ENCODE data around the gene ATF6.

ATF6 gene

GRCh38 chr1:161940866-161941591 lies 174.9 kb downstream of the ATF6 start:
- DNase-seq (ENCODE audit: low read depth): no peak

DNA sequence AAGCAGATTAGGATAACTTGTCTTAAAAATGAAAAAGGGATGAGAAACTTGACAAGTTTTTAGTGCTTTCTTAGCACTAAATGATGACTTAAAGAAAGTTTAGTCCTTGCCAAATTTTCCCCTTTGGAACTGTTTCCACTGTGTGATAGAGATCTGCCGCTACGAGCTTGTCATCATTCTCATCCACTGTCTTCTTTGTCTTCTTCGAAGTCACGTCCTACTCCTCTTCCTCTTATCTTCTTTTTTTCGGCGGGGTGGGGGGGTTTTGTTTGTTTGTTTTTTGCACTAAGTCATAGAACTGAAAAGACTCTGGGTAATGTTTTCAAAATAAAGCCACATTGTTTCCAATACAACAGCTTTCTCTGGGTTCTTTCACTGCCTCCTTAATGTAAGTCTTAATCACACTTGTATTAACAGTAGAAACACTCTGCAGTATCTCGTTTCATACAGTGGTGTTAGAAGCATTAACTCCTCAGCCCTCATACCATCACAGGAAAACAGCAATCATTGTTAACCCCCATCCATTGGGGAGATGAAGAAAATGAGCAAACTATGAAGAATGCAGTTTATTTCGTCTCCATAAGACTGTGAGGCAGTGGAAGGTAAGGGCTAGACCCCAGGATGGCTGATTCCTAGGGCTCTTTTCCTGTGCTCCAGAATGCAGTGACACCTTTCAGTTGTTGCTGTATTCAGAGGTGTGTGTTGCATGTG lies 175.8 kb downstream of the ATF6 start:
- no peak for DNase-seq (ENCODE audit: low read depth)

DNA sequence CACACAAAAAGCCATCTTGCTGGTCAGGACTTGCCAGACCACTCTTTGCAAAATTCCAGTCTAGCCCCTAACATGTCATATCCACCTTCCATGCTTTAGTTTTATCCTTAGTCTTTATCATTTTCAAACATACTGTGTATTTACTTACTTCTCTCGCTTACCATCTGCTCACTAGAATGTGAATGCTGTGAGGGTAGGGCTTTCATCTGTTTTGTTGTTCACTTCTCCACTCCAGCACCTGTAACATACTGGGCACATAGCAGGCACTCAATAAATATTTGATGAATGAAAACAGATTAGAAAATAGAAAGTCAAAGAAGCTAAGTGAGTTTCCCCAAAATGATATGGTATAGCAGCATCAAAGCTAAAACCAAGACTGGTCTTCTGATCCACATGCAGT lies 177.6 kb downstream of the ATF6 start:
- no peak for DNase-seq (ENCODE audit: low read depth)

DNA sequence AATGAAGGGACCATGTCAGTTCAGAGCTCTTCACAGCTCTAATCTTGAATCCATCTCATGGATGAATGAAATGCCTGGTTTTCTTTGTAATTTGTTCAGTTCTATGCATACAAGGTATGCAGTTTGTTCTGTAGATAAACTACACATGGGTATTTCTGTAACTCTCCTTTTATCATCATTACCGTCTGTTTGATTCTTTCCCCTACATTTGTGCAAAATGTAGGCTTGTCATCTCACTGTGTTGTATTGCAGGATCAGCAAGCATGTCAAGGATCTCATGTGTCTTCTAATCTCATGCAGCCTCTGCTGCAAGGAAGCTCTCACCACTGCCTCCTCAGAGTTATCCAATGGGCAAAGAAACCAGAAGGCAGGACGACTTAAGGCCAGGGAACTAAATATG lies 178.3 kb downstream of the ATF6 start:
- no peak for DNase-seq (ENCODE audit: low read depth)

DNA sequence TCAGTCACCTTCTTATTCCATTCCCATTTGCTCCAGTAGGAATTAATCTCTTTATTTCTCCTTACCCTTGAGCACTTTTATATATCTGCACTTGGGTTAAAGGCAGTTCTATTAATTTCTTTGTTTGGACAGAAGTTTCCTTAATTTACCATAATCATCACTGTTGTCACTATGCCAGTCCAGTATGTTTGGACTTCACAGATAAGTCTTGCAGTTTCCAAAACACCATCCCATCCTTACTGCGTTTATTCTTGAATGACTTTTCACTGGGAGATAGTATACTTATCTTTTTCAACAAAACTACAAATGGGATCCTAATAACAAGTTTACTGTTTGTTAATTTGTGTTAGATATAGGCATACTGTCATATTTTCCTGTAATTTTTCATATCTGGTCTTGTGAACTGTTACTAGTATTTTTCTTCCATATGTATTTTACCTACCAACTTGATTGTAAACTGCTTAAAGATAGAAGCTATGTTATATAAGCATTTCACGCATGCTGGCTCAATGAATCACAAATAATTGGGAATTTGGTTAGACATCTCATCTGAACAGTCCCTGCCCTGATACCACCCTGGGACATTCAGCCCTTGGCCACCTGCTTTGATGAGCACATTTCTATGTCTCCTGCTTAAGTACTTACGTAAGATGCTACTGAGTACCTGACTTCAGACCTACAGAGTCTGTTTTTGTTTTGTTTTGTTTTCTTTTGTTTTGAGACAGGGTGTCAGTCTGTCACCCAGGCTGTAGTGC lies 179.4 kb downstream of the ATF6 start:
- no peak for DNase-seq (ENCODE audit: low read depth)

DNA sequence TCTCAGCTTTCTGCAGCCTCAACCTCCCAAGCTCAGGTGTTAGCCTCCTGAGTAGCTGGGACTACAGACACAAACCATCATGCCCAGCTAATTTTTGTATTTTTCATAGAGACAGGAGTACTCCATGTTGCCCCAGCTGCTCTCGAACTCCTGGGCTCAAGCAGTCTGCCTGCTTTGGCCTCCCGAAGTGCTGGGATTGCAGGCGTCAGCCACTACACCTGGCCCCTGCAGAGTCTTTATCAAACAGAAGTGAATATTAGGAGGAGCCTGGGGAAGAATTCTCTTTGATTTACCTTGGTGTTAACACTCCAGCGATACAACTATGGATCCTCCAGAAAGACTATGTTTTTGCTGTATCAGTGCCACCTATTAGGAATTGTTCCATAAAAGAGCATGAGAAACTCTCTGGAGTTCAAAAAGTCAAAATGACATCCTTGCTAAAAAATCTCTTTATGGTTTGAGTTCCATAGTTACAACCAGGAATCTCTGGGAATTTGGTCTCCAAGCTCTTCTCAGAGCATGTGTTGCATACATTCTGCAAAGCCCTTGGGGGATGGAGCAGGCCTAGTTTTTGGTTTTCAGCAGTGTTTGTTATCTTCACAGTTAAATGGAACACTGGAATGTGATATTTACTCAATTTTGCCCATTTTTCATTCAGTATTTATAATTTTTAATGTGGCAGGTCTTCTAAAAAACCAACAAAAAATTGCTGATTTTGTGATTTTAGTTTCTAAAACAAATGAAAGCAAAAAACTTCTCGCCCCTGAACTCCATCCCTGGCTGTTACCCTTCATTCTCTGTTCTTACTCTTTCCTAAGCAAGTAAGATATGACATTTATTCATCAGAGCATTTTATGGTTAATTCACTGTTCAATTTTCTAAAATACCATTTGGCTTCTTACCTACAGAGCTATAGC lies 180.2 kb downstream of the ATF6 start:
- no peak for DNase-seq (ENCODE audit: low read depth)

DNA sequence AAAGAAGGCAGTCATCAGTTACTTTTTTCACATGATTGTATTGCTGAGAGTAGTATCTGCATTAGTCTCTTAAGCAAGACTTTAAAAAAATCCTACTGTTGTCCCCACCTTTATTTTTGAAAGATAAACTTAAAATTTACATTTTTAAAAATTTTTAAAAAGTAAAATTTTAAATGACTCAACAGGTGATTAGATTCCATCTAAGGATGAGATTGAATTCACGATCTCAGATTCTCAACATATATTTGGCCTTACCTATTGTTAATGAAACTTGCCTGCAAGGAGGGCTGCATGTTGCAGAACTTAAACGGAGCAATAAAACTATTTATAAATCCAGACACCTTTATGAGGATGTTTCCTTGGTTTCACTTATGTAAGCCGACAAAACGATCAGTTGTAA lies 182.3 kb downstream of the ATF6 start:
- no peak for DNase-seq (ENCODE audit: low read depth)

GRCh38 chr1:161949548-161949947 lies 183.4 kb downstream of the ATF6 start:
- DNase-seq (ENCODE audit: low read depth): no peak

GRCh38 chr1:161950377-161950776 lies 184.3 kb downstream of the ATF6 start:
- no peak for DNase-seq (ENCODE audit: low read depth)

DNA sequence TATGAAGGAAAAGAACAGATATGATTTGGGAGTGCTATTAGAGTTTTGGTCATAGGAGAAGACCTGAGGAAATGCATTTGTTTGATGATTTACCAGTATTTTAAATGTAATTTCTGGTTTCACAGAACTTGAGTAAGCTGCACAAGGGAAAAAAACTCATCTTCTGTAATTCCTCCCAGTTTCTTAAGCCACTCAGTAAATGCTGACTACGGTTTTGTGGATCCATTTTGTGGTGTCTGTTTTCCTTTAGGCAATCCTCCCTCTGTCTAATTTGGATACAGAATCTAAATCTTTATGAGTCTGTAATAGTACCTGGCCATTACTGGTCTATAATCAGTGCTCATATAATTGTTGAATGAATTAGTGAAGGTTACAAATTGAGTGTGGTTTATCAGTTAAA lies 185.5 kb downstream of the ATF6 start:
- no peak for DNase-seq (ENCODE audit: low read depth)

DNA sequence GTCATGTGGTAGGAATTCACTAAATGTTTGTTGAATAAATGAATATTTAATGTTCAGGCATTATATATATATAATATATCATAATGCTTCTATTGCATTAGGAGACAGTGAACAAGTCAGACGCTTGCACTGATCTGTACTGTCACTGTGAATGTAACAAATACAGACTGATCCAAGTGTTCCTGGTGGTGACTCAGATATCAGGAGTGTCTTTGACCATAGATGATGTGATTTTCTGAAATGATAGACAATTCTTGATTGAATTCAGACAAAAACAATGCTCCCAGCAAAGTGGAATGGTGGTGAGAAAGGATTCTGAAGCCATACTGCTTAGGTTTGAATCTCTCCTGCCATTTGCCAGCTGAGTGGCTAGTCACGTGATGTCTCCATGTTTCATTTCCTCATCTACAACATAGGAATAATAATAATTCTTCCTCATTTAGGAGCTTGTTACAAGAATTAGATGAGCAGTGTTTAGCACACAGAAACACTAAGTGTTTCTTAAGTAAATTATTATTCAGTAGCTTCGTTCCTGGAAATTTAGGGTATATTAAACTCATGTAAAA lies 186.6 kb downstream of the ATF6 start:
- DNase-seq (ENCODE audit: low read depth): no peak

GRCh38 chr1:161953256-161953920 lies 187.3 kb downstream of the ATF6 start:
- DNase-seq (ENCODE audit: low read depth): no peak

GRCh38 chr1:161954050-161954449 lies 187.9 kb downstream of the ATF6 start:
- no peak for DNase-seq (ENCODE audit: low read depth)

- DNase-seq (ENCODE audit: low read depth): no peak
Observed at GRCh38 chr1:161954466-161954865, 188.3 kb downstream of the ATF6 start.

GRCh38 chr1:161955606-161956005 lies 189.5 kb downstream of the ATF6 start:
- no peak for DNase-seq (ENCODE audit: low read depth)

GRCh38 chr1:161956097-161956496 lies 190.0 kb downstream of the ATF6 start:
- no peak for DNase-seq (ENCODE audit: low read depth)

DNA sequence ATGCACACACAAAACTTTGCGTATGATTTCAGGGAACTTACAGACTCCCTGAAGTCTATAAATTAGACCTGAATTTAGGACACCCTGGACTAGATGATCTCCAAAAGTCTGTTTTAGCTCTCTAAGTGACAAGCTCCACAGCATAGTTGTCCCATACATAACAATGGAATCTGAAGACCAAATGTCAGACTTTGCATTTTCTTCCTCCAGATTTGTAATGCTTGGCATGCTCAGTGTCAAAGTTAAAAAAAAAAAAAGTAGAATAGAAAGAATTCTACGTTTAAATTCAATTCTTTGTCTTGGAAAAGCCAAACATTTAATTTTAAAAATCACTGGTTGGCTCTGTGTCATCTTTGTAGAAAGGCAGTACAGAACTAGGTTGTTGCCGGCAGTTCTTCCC lies 190.8 kb downstream of the ATF6 start:
- DNase-seq (ENCODE audit: low read depth): no peak

- DNase-seq (ENCODE audit: low read depth): no peak
Observed at GRCh38 chr1:161958425-161958824, 192.3 kb downstream of the ATF6 start.

DNA sequence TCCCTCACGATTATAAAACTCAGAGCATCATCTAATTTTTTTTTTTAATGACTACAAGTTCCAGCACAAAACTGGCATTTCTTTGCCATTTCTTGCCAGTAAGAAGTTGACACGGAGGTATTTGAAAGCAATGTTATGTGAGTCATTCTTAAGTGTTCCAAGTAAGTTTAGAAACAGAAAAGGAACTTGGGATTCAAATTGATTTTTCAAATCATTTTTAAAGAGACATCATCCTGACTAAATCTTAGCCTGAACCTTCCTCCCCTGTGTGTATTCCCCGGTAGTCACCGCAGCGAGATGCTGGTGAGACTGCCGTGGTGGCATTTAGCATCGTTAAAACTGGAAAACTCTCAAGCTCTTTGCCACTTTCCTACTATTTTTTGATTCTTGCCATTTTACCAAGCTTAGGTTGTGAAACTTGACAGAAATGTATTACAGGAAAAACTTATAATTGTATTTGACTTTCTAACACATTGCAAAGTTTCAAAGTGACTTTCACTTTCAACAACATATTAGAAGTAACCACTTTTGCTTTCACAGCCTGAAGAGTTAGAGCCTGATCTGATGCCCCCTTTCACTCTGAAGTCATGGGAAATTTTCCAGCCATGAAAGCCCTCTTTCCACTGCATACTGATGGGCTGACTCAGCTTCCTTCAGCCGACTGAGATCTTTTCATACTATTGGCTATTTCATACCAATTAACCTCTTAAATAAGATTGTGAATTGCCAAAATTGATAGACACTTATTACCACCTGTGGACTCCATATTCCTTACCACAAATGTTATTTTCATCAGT lies 196.2 kb downstream of the ATF6 start:
- DNase-seq (ENCODE audit: low read depth): no peak

- DNase-seq (ENCODE audit: low read depth): no peak
Observed at GRCh38 chr1:161966067-161966466, 199.9 kb downstream of the ATF6 start.
